ENCODE measurements around the gene CD6.

Gene CD6

DNA sequence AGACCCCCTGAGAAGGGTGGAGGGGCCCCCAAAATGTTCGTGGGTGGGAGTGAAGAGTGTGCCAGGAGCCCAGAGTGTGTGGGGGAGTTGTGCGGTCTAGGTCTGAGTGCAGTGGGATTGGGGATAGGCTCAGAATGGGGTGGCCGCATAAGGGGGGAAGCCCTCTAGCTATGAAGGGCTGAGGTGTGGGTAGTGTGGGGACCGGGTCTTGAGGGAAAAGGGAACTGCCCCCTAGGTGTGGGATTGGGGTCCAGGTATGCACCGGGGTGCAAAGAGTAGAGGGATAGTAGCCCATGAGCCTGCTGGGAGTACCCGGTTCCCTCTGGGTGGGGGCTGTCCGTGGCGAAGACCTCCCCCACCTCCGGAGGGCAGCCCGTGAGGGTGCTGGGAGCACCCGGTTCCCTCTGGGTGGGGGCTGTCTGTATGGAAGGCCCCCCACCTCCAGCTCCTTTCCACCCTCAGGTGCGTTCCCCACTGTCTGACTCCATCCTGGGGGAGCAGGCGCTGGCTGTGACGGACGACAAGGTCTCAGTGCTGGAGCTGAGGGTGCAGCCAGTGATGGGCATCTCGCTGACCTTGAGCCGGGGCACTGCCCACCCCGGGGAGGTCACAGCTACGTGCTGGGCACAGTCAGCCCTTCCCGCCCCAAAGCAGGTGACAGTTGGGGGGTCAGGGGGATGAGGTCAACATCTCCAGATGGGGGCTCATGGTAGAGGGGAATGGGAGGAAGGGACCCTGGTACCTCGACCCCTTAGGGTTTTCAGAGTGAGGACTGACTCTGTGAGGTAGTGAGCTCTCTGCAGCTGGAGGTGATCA lies 36.5 kb upstream of the CD6 start:
- in situ Hi-C loops (cut with HindIII; ENCODE audit: low sequenced_read_pairs), result no loop called here

DNA sequence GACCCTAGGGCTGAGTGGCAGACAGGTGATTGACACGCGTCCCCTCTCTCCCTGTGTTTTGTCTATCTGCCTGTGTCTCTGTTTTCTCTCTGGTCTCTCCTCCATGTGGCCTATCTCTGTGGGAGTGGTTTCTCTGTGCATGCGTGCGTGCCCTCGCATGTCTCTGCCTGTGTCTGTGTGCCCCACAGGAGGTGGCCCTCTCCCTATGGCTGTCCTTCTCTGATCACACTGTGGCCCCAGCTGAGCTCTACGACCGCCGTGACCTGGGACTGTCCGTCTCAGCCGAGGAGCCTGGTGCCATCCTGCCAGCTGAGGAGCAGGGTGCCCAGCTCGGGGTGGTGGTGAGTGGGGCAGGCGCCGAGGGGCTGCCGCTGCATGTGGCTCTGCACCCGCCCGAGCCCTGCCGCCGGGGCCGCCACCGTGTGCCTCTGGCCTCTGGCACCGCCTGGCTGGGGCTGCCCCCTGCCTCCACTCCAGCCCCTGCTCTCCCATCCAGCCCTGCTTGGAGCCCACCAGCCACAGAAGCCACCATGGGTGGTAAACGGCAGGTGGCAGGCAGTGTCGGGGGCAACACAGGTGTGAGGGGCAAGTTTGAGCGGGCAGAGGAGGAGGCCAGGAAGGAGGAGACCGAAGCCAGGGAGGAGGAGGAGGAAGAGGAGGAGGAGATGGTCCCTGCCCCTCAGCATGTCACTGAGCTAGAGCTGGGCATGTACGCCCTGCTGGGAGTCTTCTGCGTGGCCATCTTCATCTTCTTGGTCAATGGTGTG lies 35.6 kb upstream of the CD6 start:
- in situ Hi-C loops (cut with HindIII; ENCODE audit: low sequenced_read_pairs), result no loop called here

DNA sequence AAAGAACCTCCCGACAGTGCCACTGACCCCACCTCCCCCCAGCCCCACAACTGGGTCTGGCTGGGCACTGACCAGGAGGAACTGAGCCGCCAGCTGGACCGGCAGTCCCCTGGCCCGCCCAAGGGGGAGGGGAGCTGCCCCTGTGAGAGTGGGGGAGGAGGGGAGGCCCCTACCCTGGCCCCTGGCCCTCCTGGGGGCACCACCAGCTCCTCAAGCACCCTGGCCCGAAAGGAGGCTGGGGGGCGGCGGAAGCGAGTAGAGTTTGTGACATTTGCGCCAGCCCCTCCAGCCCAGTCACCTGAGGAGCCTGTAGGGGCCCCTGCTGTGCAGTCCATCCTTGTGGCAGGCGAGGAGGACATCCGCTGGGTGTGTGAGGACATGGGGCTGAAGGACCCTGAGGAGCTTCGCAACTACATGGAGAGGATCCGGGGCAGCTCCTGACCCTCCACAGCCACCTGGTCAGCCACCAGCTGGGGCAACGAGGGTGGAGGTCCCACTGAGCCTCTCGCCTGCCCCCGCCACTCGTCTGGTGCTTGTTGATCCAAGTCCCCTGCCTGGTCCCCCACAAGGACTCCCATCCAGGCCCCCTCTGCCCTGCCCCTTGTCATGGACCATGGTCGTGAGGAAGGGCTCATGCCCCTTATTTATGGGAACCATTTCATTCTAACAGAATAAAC lies 34.9 kb upstream of the CD6 start:
- in situ Hi-C loops (cut with HindIII; ENCODE audit: low sequenced_read_pairs), result no loop called here

DNA sequence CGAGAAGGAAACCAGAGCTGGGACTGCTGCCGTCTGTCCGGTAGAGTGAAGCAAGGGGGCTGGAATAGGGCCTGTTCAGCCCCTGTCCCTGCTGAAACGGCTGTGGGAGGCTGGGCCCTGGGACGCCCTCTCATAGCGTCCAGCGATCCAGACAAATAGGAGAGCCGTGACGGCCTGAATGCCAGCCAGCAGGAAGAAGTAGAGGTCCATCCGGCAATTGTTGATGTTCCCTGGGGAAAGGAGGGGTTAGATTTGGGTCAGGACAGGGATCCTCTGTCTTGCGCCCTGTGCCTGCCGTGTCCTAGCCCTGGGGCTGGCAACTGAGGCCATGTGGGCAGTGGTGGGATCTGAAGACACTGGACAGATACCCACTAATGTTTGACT lies 34.3 kb upstream of the CD6 start:
- in situ Hi-C loops (cut with HindIII; ENCODE audit: low sequenced_read_pairs), result no loop called here

DNA sequence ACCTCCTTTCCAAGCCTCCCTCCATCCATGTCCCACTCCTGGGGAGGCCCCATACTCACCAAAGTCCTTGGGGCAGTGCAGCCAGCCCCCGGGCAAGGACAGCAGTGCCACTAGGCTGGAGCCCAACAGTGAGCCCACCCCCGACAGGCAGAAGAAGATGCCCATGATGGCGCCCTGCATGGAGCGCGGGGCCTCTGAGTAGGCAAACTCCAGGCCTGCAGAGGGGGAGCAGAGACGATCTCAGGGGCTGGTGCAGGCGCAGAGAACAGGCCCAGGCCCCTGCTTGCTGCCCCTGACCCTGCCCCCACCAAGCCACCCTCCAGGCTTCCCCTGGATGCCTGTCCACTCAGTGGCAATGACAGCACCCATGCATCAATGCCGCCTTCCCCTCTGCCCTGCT lies 33.7 kb upstream of the CD6 start:
- in situ Hi-C loops (cut with HindIII; ENCODE audit: low sequenced_read_pairs), result no loop called here

DNA sequence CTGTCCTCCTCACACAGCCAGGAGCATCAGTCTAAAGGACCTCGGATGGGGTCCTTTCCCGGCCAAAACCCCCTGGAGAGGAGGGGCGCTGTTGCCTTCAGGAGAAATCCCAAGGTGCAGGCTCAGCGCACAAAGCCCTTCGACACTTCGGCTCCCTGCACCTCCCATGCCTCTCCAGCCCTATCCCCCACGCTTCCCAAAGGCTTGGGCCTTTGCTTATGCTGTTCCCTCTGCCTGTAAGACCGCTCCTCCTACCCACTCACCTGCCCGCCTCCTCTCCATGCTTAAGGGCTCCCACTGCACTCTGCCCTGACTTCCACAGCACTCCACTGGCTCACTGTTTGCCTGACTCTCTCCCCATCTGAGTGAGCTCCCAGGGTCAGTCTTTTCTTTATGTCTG lies 33.0 kb upstream of the CD6 start:
- in situ Hi-C loops (cut with HindIII; ENCODE audit: low sequenced_read_pairs), result no loop called here

DNA sequence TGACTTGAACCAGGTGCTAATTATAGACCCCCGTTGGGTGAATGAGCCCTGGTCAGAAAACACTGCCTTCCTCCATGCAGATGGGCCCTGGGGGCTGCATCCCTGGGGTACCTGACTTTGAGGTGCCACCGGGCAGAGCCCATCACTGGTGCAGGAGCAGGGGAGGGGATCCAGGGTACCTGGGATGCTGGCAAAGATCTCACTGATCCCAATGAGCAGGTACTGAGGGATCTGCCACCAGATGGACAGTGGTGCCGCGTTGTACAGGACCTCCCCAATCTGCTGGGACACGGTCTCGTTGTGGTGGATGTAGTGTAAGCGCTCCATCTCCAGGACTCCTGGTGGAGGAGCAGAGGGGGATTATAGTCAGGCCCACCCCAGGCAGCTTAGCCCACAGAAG lies 32.2 kb upstream of the CD6 start:
- in situ Hi-C loops (cut with HindIII; ENCODE audit: low sequenced_read_pairs), result no loop called here

DNA sequence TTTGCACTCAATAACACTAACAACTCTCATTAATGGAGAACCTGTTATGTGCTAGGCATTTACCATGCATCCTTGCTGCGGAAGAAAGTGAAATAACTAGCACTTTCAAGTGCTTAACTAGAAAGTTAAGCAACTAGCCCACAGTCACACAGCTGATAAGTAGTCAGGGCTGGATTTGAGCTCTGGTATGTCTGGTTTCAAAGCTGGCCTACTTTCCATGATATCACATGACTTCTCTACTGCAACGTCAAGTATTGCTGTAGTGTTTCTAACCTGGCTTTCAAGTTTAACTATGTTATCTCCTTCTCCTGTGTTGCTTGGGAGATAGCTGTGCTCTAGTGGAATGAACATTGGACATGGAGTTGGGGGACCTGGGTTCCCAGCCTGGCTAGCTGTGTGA lies 31.6 kb upstream of the CD6 start:
- in situ Hi-C loops (cut with HindIII; ENCODE audit: low sequenced_read_pairs), result no loop called here

DNA sequence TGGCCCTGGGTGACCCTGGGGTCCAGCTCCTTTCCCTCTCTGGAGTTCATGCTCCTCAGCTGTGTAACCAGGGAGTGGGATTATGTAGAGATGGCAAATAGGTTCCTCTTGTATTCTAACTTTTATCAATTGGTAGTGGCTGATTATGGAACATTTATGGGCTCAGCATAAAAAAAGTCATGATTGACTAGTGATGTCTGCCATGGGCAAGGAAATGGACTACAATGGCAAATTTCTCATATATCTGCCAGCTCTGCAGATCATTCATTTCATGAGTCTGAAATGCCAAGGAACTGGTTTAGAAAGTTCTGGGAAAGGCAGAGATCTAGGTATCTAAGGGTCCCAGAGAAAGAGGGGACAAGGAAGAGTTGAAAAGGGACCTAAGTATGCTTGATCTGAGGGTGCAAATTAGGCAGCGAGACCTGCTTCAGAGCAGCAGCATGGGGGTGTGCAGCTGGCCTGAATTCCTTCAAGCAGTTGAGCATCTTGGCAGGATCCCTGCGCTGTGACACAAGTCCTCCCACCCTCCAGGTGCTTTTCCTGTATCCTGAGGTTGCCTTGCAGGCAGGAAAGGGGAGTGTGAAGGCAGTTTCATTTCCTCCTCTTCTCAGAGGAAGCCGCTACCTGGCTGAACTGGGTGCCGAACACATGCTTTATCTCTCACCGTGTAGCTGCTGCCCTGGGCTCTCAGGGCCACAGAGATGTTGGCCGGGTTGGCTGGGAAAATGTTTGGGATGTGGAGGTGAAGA lies 29.9 kb upstream of the CD6 start:
- in situ Hi-C loops (cut with HindIII; ENCODE audit: low sequenced_read_pairs), result no loop called here

DNA sequence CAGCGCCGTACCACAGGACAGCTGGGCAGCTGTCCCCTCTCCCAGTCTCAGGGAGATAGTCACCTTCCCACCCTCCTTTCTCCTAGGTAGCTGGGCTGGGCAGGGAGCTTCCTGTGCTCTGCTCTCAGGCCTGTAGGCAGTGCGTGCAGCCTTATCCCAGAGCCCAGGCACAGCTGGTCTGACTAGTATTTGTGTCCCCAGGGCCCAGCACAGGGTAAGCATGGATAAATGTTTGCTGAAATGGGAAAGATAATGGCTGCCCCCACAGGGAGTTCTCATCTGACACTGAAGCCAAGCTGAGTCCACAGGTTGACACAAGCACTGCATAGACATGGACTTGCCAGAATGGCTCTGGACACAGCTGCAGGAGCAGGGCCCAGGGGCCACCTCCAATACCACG lies 29.3 kb upstream of the CD6 start:
- in situ Hi-C loops (cut with HindIII; ENCODE audit: low sequenced_read_pairs), result no loop called here

DNA sequence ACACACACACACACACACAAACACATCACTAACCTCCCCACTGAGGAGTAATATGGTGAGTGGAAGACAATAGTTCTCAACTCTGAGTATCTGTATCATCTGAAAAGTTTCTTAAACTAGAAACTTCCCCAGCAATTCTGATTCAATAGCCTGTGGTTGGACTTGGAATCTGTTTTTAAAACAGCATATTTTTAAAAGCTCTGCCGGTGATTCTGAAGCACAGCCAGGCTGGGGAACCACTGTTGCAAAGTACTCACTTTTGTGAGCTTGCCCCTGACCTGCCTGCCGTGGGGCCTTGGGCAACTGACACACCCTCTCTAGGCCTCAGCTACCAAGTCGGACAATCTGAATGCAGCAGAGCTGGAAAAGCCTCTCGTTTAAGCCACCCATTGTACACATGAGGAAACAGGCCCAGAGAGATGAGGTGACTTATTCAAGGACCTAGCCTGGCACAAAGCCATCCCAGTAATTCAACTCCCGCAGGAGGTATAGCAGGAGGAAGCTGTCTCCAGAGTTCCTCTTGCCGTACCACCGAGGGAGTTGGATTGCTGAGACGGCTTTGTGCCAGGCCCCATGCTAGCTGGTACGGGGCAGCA lies 28.4 kb upstream of the CD6 start:
- in situ Hi-C loops (cut with HindIII; ENCODE audit: low sequenced_read_pairs), result no loop called here

DNA sequence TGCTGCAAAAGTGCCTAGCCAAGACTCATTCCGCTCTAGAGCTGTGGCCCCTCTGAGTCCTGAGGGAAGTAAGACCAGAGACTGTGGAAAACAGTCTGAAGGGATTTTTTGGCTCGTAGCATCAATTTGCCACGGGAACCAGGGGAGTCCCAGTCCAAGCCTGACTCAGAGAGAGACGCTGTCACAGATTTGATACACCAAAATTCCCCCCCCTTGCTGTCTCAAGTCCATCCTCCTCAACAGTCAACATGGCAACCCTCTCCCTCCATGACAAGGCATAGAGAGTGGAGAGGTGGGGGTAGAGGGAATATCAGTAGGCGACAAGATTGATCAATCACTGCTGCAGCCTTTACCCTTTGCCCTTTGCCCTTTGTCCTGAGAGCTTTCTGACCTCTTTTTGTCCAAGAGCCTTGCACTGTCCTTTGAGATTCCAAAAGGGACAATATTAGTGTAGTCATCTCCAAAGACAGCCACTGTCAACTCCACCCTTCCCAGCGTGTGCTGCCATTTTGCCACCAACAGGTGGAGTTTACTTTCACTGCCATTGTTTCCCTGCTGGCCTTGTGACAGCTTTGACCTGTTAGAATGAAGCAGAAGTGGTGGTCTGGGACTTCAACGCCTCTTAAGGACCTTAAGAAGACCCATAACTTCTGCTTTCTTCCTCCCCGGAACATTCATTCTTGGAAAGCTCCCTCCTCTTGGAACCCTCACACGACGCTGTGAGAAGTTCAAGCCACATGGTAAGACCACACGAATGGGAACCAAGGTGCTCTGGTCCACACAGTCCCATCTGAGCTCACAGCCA lies 26.8 kb upstream of the CD6 start:
- in situ Hi-C loops (cut with HindIII; ENCODE audit: low sequenced_read_pairs), result no loop called here

DNA sequence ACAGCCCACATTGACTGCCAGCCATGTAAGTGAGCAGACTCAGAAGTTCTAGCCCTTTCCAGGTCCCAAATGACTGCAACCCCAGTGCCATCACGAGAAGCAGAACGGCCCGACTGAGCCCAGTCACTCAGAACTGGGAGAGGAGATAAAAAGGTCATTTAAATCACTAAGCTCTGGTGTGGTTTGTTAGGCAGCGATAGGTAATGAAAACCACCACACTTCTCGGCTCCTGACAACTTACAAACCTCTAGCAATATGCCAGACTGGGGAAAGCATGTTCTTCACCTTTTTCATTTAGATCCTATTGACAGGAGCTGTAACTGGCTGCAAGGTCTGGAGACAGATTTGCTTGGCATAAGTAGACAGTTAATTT lies 26.2 kb upstream of the CD6 start:
- in situ Hi-C loops (cut with HindIII; ENCODE audit: low sequenced_read_pairs), result no loop called here

DNA sequence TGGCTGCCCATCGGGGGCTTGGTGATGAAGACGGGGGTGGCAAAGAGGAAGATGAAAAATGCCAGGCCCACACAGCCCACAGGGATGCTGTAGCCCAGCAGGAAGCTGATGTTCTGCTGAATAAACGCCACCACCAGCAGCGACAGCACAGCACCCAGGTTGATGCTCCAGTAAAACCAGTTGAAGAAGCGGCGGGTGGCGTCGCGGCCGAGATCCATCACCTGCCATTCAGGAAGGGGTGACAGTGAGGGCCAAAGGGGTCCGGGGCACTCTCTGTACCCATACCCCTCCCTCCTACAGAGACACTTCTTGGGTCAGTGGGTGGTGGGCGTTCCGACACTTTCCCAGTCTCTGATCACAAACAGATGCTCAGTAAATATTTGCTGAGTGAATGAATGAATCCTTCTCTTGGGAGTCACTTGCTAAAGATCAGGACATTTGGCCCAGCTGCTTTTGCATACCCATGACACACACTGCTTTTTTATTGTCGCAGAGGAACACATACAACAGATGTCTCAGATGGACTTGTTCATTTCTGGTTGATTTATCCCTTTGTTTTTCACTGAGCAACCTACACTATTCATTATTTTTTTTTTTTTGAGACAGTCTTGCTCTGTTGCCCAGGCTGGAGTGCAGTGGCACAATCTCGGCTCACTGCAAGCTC lies 24.7 kb upstream of the CD6 start:
- in situ Hi-C loops (cut with HindIII; ENCODE audit: low sequenced_read_pairs), result no loop called here

DNA sequence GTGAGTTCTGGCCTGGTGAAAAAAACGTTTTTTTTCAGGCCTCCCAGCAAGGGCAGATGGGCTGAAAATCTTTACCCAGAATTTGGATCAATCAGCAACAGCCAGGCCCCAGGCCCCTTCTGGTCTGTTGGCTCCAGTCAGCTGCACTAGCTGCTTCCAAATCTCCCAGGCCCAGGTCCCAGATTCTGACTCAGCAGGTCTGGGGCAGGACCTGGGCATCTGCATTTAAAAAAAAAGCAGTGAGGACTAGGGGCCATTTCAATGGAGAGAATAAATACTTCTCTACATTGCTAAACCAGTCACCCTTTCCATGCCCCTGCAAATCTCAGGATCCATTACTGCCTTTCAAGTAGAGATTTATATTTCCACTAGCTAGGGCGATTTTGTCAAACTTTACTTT lies 23.8 kb upstream of the CD6 start:
- in situ Hi-C loops (cut with HindIII; ENCODE audit: low sequenced_read_pairs), result no loop called here

DNA sequence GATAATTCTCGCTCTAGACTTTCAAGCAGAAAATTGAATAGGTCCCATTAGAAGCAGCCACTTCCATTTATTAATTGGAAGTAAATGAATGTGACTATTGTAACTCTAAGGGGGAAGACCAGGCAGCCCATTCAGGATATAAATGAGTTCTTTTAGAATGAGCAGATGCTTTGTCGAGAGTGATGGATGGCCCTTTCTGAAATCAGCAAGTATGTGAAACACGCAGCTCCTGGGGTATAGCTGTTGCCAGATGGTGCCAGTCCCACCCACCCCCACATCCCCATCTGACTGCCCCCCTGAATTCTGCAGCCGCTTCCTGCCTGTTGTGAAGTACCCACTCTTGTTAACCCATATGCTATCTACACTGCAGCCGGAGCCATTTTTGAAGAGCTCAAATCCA lies 23.2 kb upstream of the CD6 start:
- in situ Hi-C loops (cut with HindIII; ENCODE audit: low sequenced_read_pairs), result no loop called here

DNA sequence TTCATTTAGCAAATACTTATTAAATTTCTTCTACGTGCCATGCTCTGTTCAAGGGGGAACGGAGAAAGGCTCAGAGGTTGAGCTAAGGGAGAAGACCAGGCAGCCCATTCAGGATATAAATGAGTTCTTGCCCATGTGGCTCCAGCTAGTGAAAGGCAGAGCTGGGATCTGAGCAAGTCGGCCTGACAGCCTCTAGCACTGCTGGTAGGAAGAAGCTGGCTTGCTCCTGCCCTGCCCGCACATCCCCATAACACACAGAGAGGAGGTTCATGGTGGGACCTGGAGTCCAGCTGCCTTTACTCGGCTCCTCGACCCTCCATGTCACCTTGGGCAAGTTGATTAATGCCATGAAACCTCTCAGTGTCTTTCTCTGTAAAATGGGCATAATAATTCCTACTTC lies 21.5 kb upstream of the CD6 start:
- in situ Hi-C loops (cut with HindIII; ENCODE audit: low sequenced_read_pairs), result no loop called here

DNA sequence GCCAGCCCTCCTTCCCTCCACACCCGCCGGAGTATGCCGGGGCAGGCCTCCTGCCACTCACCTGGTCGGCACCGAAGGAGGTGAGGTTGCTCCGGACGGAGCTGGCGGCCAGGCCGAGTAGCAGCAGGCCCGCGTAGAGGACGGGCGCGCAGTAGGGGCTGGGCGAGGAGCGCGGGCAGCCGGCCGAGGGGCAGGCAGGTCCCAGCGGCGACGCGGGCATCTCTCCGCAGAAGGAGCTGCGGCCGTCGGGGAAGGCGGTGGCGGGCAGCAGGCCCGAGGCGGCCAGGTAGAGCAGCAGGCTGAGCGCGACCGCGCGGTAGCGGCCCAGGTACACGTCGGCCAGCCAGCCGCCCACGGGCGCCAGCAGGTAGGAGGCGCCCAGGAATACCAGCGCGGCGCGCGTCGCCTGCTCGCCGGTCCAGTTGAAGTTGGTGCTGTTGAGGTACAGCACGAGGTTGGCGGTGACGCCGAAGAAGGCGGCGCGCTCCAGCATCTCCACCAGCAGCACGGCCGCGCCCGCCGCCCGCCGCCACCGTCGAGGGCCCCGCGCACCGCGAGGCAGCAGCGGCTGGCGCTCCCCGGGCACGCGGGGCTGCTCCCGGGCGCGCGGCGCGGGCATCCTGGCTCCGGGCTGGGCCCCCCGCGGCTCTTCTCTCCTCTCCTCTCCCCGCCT lies 20.4 kb upstream of the CD6 start:
- in situ Hi-C loops (cut with HindIII; ENCODE audit: low sequenced_read_pairs), result no loop called here

DNA sequence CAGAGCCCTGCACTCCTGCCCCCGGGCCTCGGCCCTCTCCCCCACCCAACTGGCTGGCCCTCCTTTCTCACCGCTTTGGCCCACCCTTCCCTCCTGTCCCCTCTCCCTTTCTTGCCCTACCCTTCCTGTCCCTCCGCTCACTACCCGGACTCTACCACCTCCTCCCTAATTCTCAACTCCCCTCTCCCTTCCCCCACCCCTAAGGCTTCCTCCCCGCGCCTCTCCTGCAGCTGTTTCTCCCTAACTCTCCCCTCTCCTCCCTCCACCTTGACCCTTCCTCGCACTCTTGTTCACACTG lies 19.9 kb upstream of the CD6 start:
- in situ Hi-C loops (cut with HindIII; ENCODE audit: low sequenced_read_pairs), result no loop called here

All from DLD1 (cell line).